Fibroblast of pulmonary artery (primary cell): ENCODE measurements around the gene CADPS.

Source experiments
- DNase-seq: peaks from one replicate; pipeline ENCODE4 v3.0.0-alpha.2; 2010; ENCODE audit warnings: low read depth
- H3K4me3 ChIP-seq: replicated peaks from 2 replicates; pipeline ENCODE4 v1.5.1; 2011; ENCODE audit warnings: low read depth, mild to moderate bottlenecking, control low read depth, low read length, moderate library complexity
- TF ChIP-seq, protein P1 (sequence below): IDR thresholded peaks from 2 replicates; pipeline ENCODE4 v1.5.1; 2011; ENCODE audit warnings: mild to moderate bottlenecking, control low read depth, low read length, inconsistent platforms; ENCODE audit errors: missing control alignments

CADPS gene

DNA sequence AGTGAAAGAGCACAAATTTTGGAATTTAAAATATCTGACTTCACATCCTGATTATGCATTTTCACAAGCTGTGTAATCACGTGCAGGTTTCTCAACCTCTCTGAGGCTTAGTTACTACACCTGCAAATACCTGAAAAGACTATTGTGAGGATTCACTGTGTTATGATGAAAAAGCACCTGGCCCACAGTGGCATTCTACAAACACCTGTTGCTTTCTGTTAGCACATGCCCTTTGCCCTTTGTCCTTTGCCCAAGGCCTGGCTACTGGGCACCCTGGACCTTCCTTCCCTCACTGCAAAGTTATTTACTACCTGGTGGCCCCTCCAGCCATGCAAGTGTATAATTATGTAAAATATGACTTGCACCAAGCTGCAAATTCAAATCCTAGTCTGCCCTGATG, 227.5 kb downstream of the CADPS start:
- TF ChIP-seq, protein P1, sequence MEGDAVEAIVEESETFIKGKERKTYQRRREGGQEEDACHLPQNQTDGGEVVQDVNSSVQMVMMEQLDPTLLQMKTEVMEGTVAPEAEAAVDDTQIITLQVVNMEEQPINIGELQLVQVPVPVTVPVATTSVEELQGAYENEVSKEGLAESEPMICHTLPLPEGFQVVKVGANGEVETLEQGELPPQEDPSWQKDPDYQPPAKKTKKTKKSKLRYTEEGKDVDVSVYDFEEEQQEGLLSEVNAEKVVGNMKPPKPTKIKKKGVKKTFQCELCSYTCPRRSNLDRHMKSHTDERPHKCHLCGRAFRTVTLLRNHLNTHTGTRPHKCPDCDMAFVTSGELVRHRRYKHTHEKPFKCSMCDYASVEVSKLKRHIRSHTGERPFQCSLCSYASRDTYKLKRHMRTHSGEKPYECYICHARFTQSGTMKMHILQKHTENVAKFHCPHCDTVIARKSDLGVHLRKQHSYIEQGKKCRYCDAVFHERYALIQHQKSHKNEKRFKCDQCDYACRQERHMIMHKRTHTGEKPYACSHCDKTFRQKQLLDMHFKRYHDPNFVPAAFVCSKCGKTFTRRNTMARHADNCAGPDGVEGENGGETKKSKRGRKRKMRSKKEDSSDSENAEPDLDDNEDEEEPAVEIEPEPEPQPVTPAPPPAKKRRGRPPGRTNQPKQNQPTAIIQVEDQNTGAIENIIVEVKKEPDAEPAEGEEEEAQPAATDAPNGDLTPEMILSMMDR: no peak
- DNase-seq: no peak
- no peak overlapping the region for H3K4me3 ChIP-seq

DNA sequence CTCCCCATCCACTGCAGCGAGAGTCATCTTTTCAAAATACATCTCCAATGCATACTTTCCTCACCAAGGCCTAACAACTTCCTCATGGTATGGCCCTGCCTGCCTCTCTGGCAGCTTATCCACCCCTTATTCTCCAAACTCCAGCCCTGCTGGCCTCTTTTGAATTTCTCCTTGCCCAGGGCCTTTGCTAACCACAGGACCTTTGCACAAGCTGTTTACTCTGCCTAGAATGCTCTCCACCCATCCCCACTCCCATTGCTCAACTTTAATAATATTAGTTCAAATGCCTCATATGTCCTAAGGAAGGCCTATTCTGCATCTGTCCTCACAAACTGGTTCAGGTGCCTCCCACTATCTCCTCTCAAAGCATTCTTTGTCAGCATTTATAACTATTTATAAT, 230.7 kb downstream of the CADPS start:
- no peak overlapping the region for H3K4me3 ChIP-seq
- TF ChIP-seq, protein P1: no peak
- DNase-seq: no peak

DNA sequence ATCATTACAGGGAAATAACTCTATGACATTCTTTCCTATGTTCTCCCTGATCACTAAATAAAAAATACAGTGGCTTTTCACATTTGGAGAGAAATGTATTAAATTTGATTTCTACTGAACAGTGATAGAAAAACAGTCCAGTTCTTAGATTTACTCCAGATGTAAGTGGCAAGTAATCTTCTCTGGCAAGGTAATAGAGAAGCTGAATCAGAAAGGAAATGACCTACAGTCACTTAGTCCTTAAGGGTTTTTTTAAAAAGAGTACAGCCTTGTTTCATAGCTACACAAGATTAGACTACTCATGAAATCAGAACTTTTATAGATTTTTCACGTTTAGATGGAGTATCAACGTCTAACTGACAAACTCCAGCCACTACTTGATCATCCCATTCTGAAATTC, 236.9 kb downstream of the CADPS start:
- no peak overlapping the region for H3K4me3 ChIP-seq
- no peak for DNase-seq
- TF ChIP-seq, protein P1: no peak

DNA sequence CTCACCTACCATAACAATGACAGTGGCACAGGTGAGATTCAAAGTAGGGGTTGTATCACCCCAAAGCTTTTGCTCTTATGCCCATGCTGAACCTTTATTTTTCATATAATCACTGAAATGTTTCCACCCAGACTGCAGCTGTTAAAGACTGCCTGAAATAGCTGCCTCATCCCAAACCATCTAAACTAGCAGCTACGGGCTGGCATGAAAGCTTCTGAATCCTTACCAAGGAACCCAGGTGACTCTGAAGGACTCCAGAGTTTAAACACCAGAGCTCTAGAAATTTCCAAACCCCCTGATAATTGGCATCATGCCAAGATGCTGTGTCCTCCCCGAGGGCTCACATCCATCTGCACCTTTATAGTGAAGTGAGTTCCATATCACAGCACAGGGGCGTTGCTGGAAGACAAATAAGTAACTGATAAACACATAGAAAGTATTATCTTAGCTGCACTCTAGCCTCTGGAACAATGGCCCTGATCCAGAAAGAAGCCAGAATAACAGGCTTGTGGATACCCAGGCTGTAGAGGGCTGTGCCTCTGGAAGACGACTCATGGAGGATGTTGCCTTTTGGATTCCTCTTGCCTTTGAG, 238.9 kb downstream of the CADPS start:
- TF ChIP-seq, protein P1: no peak
- no peak overlapping the region for H3K4me3 ChIP-seq
- no peak for DNase-seq

DNA sequence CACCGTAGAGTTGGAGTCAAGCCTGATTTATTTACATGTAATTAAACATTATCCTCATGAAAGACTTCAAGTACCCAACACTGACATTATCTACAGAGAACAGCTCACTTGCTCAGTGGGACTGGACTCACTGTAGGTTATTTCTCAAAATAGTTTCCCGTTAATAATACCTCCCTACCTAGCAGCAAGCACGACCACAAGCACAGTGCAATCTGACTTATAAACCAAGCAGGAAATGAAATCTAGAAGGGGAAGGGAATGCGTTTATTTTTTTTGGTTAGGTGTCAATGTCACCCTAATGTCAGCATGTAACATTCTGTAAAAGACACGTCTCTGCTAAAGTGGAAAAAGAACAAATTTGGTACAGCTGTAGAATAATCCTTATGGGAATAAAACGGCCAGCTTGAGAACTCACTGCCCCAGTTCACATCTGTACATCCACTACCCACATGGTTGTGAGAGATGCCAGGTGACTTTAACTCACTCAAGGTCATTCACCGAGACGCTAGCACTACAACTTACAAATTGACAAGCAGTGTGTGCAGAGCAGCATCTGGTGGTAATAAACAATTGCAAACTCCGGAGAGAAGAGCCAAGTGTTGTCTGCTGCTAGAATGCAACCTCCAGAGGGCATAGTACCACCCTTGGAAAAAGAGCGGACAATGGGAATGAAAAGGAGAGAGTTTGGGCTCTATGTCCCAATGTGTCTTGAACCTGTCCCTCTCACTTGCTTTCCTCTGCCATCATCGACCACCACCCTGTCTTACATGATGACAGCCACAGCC, 242.5 kb downstream of the CADPS start:
- no peak for DNase-seq
- no peak overlapping the region for H3K4me3 ChIP-seq
- TF ChIP-seq, protein P1: no peak

DNA sequence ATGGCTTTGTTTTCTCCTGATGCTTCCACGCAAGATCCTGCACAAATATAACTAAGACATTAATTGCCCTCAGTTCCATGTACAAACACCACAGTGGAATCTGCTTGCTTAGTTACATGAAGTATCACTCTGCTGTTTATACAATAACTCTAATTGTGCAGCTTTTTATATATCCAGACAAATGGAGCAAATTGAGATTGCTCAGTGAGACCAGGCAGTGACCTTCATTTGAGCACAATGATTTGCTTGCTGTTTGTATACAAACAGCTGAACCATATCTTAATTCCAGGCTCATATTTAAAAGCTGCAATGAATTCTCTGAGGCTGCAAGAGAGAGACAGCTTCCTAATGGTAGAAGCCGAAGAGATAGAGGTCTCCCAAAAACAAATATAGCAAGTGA, 243.7 kb downstream of the CADPS start:
- no peak for DNase-seq
- H3K4me3 ChIP-seq: no peak overlapping the region
- TF ChIP-seq, protein P1: no peak

DNA sequence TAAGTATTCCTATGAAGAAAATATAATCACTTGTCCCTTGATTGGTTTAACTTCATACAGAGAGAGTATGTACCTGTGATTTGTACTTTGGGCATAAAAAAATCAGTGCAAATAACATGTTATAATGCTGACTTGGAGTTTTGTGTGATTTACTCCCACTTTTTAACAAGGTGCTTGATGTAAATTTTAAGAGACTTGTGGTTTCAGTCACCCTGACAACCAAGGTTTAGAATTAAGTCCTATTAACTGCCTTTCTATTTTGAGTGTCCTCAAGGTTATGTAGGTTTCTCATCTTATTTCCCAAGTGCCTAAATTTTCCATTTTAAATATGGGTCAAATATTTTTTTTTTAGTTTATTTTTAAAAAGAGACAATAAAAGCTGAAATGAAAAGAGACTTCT, 244.6 kb downstream of the CADPS start:
- H3K4me3 ChIP-seq: no peak overlapping the region
- TF ChIP-seq, protein P1: no peak
- no peak for DNase-seq
